ENCODE measurements around the gene C21orf91. TPM values are rescaled to one million over a fixed set of nuclear protein-coding genes. Genes with fewer than 3 reads are reported as not detected.

Gene C21orf91
- total RNA-seq, 1 donor from 2014 or later, result 14.3 TPM

DNA sequence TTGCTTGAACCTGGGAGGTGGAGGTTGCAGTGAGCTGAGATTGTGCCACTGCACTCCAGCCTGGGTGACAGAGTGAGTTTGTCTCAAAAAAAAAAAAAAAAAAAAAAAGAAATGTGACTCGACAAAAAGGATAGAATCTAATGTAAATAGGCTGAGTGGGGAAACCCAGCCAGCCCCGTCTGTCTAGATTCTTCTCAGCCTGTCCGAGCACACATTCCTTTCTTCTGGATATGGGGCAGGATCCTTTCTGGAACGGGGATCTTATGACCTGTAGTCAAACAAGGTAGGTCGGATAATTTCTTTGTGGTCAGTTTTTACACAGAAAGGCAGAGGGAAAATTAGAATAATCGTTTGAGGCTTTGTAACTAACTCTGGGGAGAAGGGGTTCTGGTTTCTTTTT, 74.1 kb downstream of the C21orf91 start:
- TF ChIP-seq, protein P1, sequence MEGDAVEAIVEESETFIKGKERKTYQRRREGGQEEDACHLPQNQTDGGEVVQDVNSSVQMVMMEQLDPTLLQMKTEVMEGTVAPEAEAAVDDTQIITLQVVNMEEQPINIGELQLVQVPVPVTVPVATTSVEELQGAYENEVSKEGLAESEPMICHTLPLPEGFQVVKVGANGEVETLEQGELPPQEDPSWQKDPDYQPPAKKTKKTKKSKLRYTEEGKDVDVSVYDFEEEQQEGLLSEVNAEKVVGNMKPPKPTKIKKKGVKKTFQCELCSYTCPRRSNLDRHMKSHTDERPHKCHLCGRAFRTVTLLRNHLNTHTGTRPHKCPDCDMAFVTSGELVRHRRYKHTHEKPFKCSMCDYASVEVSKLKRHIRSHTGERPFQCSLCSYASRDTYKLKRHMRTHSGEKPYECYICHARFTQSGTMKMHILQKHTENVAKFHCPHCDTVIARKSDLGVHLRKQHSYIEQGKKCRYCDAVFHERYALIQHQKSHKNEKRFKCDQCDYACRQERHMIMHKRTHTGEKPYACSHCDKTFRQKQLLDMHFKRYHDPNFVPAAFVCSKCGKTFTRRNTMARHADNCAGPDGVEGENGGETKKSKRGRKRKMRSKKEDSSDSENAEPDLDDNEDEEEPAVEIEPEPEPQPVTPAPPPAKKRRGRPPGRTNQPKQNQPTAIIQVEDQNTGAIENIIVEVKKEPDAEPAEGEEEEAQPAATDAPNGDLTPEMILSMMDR (IDR thresholded peaks at IDR 0.05; ENCODE audit: partially characterized antibody, unreplicated experiment), result no peak
- DNase-seq, result no peak
- Mint-ChIP-seq H3K36me3 (ENCODE audit: unreplicated experiment) (no peaks in the 10 kb centered on the region), H3K4me1 (ENCODE audit: low read depth, unreplicated experiment) (no peaks in the 10 kb centered on the region), H3K27me3 (ENCODE audit: unreplicated experiment) (no peaks in the 10 kb centered on the region), H3K4me3 (ENCODE audit: unreplicated experiment) (no peak overlapping the region), H3K9me3 (ENCODE audit: unreplicated experiment) (peaks cover 6% of the 10 kb centered on the region), H3K27ac (ENCODE audit: unreplicated experiment) (no peak overlapping the region)

DNA sequence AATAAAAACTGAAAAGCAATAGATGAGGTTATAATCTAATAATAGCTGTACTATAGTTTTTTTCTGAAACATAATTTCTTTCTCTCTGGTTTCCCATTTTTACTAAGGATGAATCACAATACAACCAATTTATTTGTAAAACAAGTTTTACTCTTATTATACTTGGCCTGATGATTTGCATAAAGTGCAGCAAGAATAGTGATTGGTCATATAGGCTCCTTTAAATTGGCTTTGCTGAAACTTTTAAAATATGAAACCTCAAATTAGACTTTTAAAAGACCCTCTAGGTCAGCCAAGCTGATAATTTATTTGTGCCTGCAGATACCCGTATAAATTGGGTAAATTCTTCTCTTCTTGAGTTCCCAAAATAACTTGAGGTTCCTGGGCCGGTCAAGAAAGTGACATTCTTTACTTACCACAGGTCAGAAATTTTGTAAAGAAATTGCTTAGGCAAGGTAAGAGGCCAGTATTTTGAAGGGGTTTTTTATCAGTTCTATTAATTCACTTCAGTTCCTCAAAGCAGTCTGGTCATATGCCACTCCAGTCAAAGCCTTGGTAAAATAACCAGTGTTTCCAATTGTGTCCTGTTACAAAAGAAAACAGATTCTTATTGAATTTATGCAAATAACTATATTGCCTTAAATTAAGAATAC, 76.1 kb downstream of the C21orf91 start:
- TF ChIP-seq, protein P1 (IDR thresholded peaks at IDR 0.05; ENCODE audit: partially characterized antibody, unreplicated experiment), result no peak
- DNase-seq, result no peak
- Mint-ChIP-seq H3K4me3 (ENCODE audit: unreplicated experiment) (no peak overlapping the region), H3K9me3 (ENCODE audit: unreplicated experiment) (peaks cover 6% of the 10 kb centered on the region), H3K4me1 (ENCODE audit: low read depth, unreplicated experiment) (no peaks in the 10 kb centered on the region), H3K27me3 (ENCODE audit: unreplicated experiment) (no peaks in the 10 kb centered on the region), H3K27ac (ENCODE audit: unreplicated experiment) (no peak overlapping the region), H3K36me3 (ENCODE audit: unreplicated experiment) (no peaks in the 10 kb centered on the region)

DNA sequence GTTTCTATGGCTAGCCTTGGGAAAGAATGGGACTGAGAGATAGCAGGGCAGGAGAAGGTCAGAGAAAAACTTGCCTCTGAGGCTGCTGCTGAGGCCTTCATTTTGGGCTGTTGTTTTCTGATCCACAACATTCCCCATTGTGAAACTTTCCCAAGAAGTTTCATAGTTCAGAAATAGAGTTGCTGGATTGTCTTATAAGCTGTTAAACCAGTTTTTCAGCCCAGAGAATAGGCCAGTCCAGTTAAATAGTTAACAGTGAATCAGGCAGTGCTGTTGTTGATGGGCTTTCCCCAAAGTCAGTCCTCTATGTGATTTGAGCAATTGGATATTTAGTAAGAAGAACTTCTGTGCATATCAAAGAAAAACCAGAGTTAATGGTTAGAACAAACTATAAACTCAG, 77.0 kb downstream of the C21orf91 start:
- Mint-ChIP-seq H3K4me3 (ENCODE audit: unreplicated experiment) (no peak overlapping the region), H3K27ac (ENCODE audit: unreplicated experiment) (no peak overlapping the region), H3K4me1 (ENCODE audit: low read depth, unreplicated experiment) (no peaks in the 10 kb centered on the region), H3K36me3 (ENCODE audit: unreplicated experiment) (no peaks in the 10 kb centered on the region), H3K9me3 (ENCODE audit: unreplicated experiment) (peaks cover 6% of the 10 kb centered on the region), H3K27me3 (ENCODE audit: unreplicated experiment) (no peaks in the 10 kb centered on the region)
- TF ChIP-seq, protein P1 (IDR thresholded peaks at IDR 0.05; ENCODE audit: partially characterized antibody, unreplicated experiment), result no peak
- no peak for DNase-seq

Other genes starting within 250 kb of the C21orf91 start
- 23.3 TPM for gene BTG3, start 206.5 kb downstream of the C21orf91 start, total RNA-seq (ENCODE audit: unreplicated experiment)

Measured in glutamatergic neuron (in vitro differentiated cells).